GM12878 (cell line): ENCODE data around the gene MAPT. TPM values are rescaled to one million over a fixed set of nuclear protein-coding genes. Genes with fewer than 3 reads are reported as not detected.

ENCODE experiments used
- BRCA1 ChIP-seq: IDR thresholded peaks from 2 replicates; pipeline ENCODE4 v1.6.1; 2011; ENCODE audit warnings: low read depth, low read length, improper control_type of control experiment
- EP300 ChIP-seq, 2 experiments: fragments of 150-350 bp in 1 of 2; IDR thresholded peaks; 2 replicates each; pipeline ENCODE4 v1.6.1; 2011 to 2012; ENCODE audit warnings: low read depth in 2 of 2, low read length in 2 of 2, borderline replicate concordance in 1 of 2, improper control_type of control experiment in 1 of 2, inconsistent platforms in 1 of 2; ENCODE audit not compliant: control insufficient read depth in 1 of 2
- HDGF ChIP-seq: fragments of 450-650 bp; IDR thresholded peaks from 2 replicates; pipeline ENCODE4 v1.6.1; 2016; ENCODE audit warnings: antibody characterized with exemption
- IRF4 ChIP-seq: IDR thresholded peaks from 2 replicates; pipeline ENCODE4 v1.6.1; 2011; ENCODE audit warnings: low read depth, low read length
- LARP7 ChIP-seq: fragments of 450-650 bp; IDR thresholded peaks from 2 replicates; pipeline ENCODE4 v1.6.1; 2017; ENCODE audit warnings: mild to moderate bottlenecking
- NFYA ChIP-seq: IDR thresholded peaks from 2 replicates; pipeline ENCODE4 v1.6.1; 2011; ENCODE audit warnings: low read depth, mild to moderate bottlenecking, low read length, improper control_type of control experiment, borderline replicate concordance
- PML ChIP-seq: IDR thresholded peaks from 2 replicates; pipeline ENCODE4 v1.6.1; 2012; ENCODE audit warnings: low read length, inconsistent platforms
- STAT3 ChIP-seq: IDR thresholded peaks from 2 replicates; pipeline ENCODE4 v1.6.1; 2011; ENCODE audit warnings: low read depth, low read length, improper control_type of control experiment
- TCF7 ChIP-seq: IDR thresholded peaks from 2 replicates; pipeline ENCODE4 v1.6.1; 2014; ENCODE audit warnings: antibody characterized with exemption, borderline replicate concordance
- YBX1 ChIP-seq: fragments of 450-650 bp; IDR thresholded peaks from 2 replicates; pipeline ENCODE4 v1.6.1; 2016; ENCODE audit warnings: antibody characterized with exemption
- YY1 ChIP-seq: IDR thresholded peaks from 2 replicates; pipeline ENCODE4 v1.6.1; 2011; ENCODE audit warnings: low read depth, mild to moderate bottlenecking, low read length
- polyA plus RNA-seq, 11 experiments: library from polyadenylated mRNA; depleted of rRNA in 4 of 11; unstranded in 6 of 11; stranded (reverse) in 5 of 11; fragments of >200 nt; fragmentation: Nextera tagmentation in 4 of 11; fragmentation: Illumina TruSeq in 1 of 11; extraction: Ambion mirVana in 4 of 11; extraction: Trizol in 1 of 11; gene quantifications; 1 replicate in 1 of 11; 2 replicates in 10 of 11; pipeline versions ENCODE4 v1.2.1 to v1.2.3, GENCODE V29; 2011 to 2016; ENCODE audit warnings: inconsistent platforms in 2 of 11, missing spikeins in 2 of 11, low read depth in 1 of 11
- total RNA-seq, 4 experiments: library from RNA; depleted of rRNA in 3 of 4; stranded (reverse); fragments of >200 nt in 3 of 4; fragmentation: Illumina TruSeq in 1 of 4; extraction: Trizol in 1 of 4; gene quantifications; 2 replicates each; pipeline versions ENCODE4 v1.2.1 to v1.2.3, GENCODE V29; 2013 to 2021
- TF ChIP-seq, protein P1 (sequence below): fragments of 450-650 bp; formaldehyde crosslinking; IDR thresholded peaks from 2 replicates; pipeline ENCODE4 v1.4.0; 2020; ENCODE audit warnings: mild to moderate bottlenecking, moderate library complexity
- TF ChIP-seq, protein P2 (sequence below): IDR thresholded peaks from 2 replicates; pipeline ENCODE4 v1.6.1; 2012; ENCODE audit warnings: mild to moderate bottlenecking, low read depth, low read length
- TF ChIP-seq, protein P3 (sequence below): fragments of 150-350 bp; IDR thresholded peaks from 2 replicates; pipeline ENCODE4 v1.6.1; 2016; ENCODE audit warnings: low read depth, low read length

The MAPT gene
- total and polyA plus RNA-seq, 10 of the 15 experiments (the other 5 are each of a cell fraction or from before 2014, with no cell fraction given) = under 0.01 to 0.05 (median 0.03) TPM; not detected in 7

DNA sequence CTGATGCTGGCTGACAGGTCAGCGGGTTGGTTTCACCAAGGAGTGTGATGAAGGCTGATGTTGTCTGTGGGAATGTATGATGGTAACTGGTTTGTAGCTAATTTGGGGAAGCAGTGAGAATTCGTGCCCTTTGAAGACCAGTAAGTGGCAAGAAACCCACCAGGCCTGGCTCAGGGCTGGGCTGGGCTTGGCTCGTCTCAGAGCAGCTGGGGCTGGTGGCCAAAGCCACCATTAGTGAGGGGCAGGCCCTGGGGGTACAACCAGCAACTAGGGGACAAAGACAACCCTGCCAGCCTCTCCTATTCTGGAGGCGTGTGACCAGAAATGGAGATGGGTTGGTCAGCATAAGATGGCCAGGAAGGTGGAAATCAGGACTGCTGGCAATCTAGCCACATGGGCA, 91.7 kb downstream of the MAPT start (continued):
- TF ChIP-seq, protein P1, sequence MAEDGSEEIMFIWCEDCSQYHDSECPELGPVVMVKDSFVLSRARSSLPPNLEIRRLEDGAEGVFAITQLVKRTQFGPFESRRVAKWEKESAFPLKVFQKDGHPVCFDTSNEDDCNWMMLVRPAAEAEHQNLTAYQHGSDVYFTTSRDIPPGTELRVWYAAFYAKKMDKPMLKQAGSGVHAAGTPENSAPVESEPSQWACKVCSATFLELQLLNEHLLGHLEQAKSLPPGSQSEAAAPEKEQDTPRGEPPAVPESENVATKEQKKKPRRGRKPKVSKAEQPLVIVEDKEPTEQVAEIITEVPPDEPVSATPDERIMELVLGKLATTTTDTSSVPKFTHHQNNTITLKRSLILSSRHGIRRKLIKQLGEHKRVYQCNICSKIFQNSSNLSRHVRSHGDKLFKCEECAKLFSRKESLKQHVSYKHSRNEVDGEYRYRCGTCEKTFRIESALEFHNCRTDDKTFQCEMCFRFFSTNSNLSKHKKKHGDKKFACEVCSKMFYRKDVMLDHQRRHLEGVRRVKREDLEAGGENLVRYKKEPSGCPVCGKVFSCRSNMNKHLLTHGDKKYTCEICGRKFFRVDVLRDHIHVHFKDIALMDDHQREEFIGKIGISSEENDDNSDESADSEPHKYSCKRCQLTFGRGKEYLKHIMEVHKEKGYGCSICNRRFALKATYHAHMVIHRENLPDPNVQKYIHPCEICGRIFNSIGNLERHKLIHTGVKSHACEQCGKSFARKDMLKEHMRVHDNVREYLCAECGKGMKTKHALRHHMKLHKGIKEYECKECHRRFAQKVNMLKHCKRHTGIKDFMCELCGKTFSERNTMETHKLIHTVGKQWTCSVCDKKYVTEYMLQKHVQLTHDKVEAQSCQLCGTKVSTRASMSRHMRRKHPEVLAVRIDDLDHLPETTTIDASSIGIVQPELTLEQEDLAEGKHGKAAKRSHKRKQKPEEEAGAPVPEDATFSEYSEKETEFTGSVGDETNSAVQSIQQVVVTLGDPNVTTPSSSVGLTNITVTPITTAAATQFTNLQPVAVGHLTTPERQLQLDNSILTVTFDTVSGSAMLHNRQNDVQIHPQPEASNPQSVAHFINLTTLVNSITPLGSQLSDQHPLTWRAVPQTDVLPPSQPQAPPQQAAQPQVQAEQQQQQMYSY (CRISPR knock-in tag) = no peak
- TF ChIP-seq BRCA1 = no peak
- TF ChIP-seq YBX1 = no peak
- no peak for TF ChIP-seq EP300 (IDR thresholded peaks at IDR 0.05; ENCODE audit: borderline replicate concordance in 1 of 2, control insufficient read depth in 1 of 2, low read depth in 2 of 2, low read length in 2 of 2)
- TF ChIP-seq TCF7 = no peak
- TF ChIP-seq LARP7 = no peak
- no peak for TF ChIP-seq IRF4
- no peak for TF ChIP-seq PML
- TF ChIP-seq, protein P2, sequence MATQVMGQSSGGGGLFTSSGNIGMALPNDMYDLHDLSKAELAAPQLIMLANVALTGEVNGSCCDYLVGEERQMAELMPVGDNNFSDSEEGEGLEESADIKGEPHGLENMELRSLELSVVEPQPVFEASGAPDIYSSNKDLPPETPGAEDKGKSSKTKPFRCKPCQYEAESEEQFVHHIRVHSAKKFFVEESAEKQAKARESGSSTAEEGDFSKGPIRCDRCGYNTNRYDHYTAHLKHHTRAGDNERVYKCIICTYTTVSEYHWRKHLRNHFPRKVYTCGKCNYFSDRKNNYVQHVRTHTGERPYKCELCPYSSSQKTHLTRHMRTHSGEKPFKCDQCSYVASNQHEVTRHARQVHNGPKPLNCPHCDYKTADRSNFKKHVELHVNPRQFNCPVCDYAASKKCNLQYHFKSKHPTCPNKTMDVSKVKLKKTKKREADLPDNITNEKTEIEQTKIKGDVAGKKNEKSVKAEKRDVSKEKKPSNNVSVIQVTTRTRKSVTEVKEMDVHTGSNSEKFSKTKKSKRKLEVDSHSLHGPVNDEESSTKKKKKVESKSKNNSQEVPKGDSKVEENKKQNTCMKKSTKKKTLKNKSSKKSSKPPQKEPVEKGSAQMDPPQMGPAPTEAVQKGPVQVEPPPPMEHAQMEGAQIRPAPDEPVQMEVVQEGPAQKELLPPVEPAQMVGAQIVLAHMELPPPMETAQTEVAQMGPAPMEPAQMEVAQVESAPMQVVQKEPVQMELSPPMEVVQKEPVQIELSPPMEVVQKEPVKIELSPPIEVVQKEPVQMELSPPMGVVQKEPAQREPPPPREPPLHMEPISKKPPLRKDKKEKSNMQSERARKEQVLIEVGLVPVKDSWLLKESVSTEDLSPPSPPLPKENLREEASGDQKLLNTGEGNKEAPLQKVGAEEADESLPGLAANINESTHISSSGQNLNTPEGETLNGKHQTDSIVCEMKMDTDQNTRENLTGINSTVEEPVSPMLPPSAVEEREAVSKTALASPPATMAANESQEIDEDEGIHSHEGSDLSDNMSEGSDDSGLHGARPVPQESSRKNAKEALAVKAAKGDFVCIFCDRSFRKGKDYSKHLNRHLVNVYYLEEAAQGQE = no peak
- no peak for TF ChIP-seq YY1
- no peak for TF ChIP-seq HDGF
- no peak for TF ChIP-seq STAT3
- TF ChIP-seq, protein P3, sequence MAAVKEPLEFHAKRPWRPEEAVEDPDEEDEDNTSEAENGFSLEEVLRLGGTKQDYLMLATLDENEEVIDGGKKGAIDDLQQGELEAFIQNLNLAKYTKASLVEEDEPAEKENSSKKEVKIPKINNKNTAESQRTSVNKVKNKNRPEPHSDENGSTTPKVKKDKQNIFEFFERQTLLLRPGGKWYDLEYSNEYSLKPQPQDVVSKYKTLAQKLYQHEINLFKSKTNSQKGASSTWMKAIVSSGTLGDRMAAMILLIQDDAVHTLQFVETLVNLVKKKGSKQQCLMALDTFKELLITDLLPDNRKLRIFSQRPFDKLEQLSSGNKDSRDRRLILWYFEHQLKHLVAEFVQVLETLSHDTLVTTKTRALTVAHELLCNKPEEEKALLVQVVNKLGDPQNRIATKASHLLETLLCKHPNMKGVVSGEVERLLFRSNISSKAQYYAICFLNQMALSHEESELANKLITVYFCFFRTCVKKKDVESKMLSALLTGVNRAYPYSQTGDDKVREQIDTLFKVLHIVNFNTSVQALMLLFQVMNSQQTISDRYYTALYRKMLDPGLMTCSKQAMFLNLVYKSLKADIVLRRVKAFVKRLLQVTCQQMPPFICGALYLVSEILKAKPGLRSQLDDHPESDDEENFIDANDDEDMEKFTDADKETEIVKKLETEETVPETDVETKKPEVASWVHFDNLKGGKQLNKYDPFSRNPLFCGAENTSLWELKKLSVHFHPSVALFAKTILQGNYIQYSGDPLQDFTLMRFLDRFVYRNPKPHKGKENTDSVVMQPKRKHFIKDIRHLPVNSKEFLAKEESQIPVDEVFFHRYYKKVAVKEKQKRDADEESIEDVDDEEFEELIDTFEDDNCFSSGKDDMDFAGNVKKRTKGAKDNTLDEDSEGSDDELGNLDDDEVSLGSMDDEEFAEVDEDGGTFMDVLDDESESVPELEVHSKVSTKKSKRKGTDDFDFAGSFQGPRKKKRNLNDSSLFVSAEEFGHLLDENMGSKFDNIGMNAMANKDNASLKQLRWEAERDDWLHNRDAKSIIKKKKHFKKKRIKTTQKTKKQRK = no peak
- TF ChIP-seq NFYA = no peak
- TF ChIP-seq, all 136 proteins: peak for 0
